Loucy (cell line): ENCODE measurements around the gene PCNT.

Source experiments
- H2AFZ ChIP-seq: fragments of 200-600 bp; sonication (generic); 2 replicates; pipeline ENCODE4 v1.6.0; 2016; ENCODE audit warnings: antibody characterized with exemption, mild to moderate bottlenecking, low read length, moderate library complexity
- H3F3A ChIP-seq: fragments of 200-600 bp; 2 replicates; pipeline ENCODE4 v1.6.0; 2016; ENCODE audit warnings: antibody characterized with exemption, low read depth, mild to moderate bottlenecking
- H3K27me3 ChIP-seq: fragments of 200-600 bp; sonication (generic); 2 replicates; pipeline ENCODE4 v1.6.1; 2014; ENCODE audit warnings: low read length, mild to moderate bottlenecking; ENCODE audit not compliant: insufficient read depth, poor library complexity, severe bottlenecking
- H3K36me3 ChIP-seq: fragments of 200-600 bp; sonication (generic); 2 replicates; pipeline ENCODE4 v1.6.1; 2016; ENCODE audit warnings: low read length; ENCODE audit not compliant: insufficient read depth
- H3K4me1 ChIP-seq: fragments of 200-600 bp; sonication (generic); 2 replicates; pipeline ENCODE4 v1.5.1; 2014; ENCODE audit warnings: low read length, mild to moderate bottlenecking; ENCODE audit not compliant: insufficient read depth, poor library complexity, severe bottlenecking
- H3K4me2 ChIP-seq: fragments of 200-600 bp; sonication (generic); 2 replicates; pipeline ENCODE4 v1.6.0; 2014; ENCODE audit warnings: antibody characterized with exemption, low read length, low read depth, mild to moderate bottlenecking; ENCODE audit not compliant: poor library complexity, severe bottlenecking
- H3K4me3 ChIP-seq: fragments of 200-600 bp; sonication (generic); 2 replicates; pipeline ENCODE4 v1.5.1; 2014; ENCODE audit warnings: low read length, mild to moderate bottlenecking, mixed read lengths; ENCODE audit not compliant: poor library complexity, severe bottlenecking
- H3K79me2 ChIP-seq: fragments of 200-600 bp; sonication (generic); 2 replicates; pipeline ENCODE4 v1.6.1; 2014; ENCODE audit warnings: low read length; ENCODE audit not compliant: insufficient read depth
- H3K9ac ChIP-seq: fragments of 200-600 bp; sonication (generic); 2 replicates; pipeline ENCODE4 v1.6.0; 2014; ENCODE audit warnings: mild to moderate bottlenecking, low read depth, low read length, moderate library complexity; ENCODE audit not compliant: poor library complexity, severe bottlenecking
- H3K9me2 ChIP-seq: fragments of 200-600 bp; sonication (generic); replicated peaks from 2 replicates; pipeline ENCODE4 v1.6.1; 2016; ENCODE audit warnings: low read depth, low read length, mixed read lengths
- H3K9me3 ChIP-seq: fragments of 200-600 bp; sonication (generic); 2 replicates; pipeline ENCODE4 v1.6.1; 2014; ENCODE audit warnings: mild to moderate bottlenecking, antibody characterized with exemption, low read length, low read depth; ENCODE audit not compliant: insufficient read depth
- H4K20me1 ChIP-seq: fragments of 200-600 bp; sonication (generic); 2 replicates; pipeline ENCODE4 v1.6.0; 2014; ENCODE audit warnings: antibody characterized with exemption, low read length, mild to moderate bottlenecking; ENCODE audit not compliant: insufficient read depth, poor library complexity, severe bottlenecking
- CTCF ChIP-seq: fragments of 200-600 bp; sonication (generic); conservative IDR thresholded peaks from 2 replicates; pipeline ENCODE4 v1.5.1; 2014; ENCODE audit warnings: mild to moderate bottlenecking, antibody characterized with exemption, low read length
- EZH2phosphoT487 ChIP-seq: fragments of 200-600 bp; IDR thresholded peaks from 2 replicates; pipeline ENCODE4 v1.6.1; 2018; ENCODE audit warnings: antibody characterized with exemption, mild to moderate bottlenecking, moderate library complexity, borderline replicate concordance

PCNT gene

GRCh38 chr21:46327711-46328110 is 3.8 kb downstream of the PCNT start:
- peaks cover 33% of the 10 kb centered on the region for H3K36me3 ChIP-seq
- no peaks in the 10 kb centered on the region for H3F3A ChIP-seq

GRCh38 chr21:46328151-46328550 is 4.2 kb downstream of the PCNT start:
- Histone ChIP-seq H3K79me2 (peaks cover 87% of the 10 kb centered on the region), H3K9ac (no peak overlapping the region), H2AFZ (no peak overlapping the region), H3K9me2 (no peaks in the 10 kb centered on the region), H3K27me3 (peaks cover 7% of the 10 kb centered on the region), H3K4me3 (no peak overlapping the region), H3K4me2 (peak overlapping the region; percentile 32), H3K36me3 (peaks cover 35% of the 10 kb centered on the region), H3K4me1 (peaks cover 34% of the 10 kb centered on the region), H3F3A (no peaks in the 10 kb centered on the region), H3K9me3 (no peaks in the 10 kb centered on the region), H4K20me1 (peaks cover 26% of the 10 kb centered on the region)
- TF ChIP-seq EZH2phosphoT487 (no peak), CTCF (no peak)

More at GRCh38 chr21:46327711-46328110, 3.8 kb downstream of the PCNT start:
- H3K9me2 ChIP-seq = no peaks in the 10 kb centered on the region
- peaks cover 34% of the 10 kb centered on the region for H3K4me1 ChIP-seq
- peaks cover 30% of the 10 kb centered on the region for H4K20me1 ChIP-seq
- TF ChIP-seq EZH2phosphoT487 (no peak), CTCF (no peak)
- no peak overlapping the region for H3K9ac ChIP-seq
- H3K9me3 ChIP-seq = no peaks in the 10 kb centered on the region
- H2AFZ ChIP-seq = no peak overlapping the region
- no peak overlapping the region for H3K4me3 ChIP-seq
- H3K27me3 ChIP-seq = peaks cover 12% of the 10 kb centered on the region
- H3K79me2 ChIP-seq = peaks cover 89% of the 10 kb centered on the region
- peak overlapping the region; percentile 32 for H3K4me2 ChIP-seq

- peaks cover 41% of the 10 kb centered on the region for H3K36me3 ChIP-seq
- H4K20me1 ChIP-seq = peaks cover 25% of the 10 kb centered on the region
- peaks cover 81% of the 10 kb centered on the region for H3K79me2 ChIP-seq
Observed at GRCh38 chr21:46329796-46330195, 5.8 kb downstream of the PCNT start.

More at GRCh38 chr21:46329796-46330195, 5.8 kb downstream of the PCNT start:
- no peaks in the 10 kb centered on the region for H3F3A ChIP-seq
- H3K27me3 ChIP-seq = no peaks in the 10 kb centered on the region
- peaks cover 34% of the 10 kb centered on the region for H3K4me1 ChIP-seq
- no peaks in the 10 kb centered on the region for H3K9me2 ChIP-seq
- TF ChIP-seq EZH2phosphoT487 (no peak), CTCF (no peak)
- H3K4me2 ChIP-seq = no peak overlapping the region
- no peaks in the 10 kb centered on the region for H3K9me3 ChIP-seq
- H3K9ac ChIP-seq = no peak overlapping the region
- H2AFZ ChIP-seq = no peak overlapping the region
- H3K4me3 ChIP-seq = no peak overlapping the region
